Activated CD8-positive, alpha-beta T cell treated with anti-CD3 and anti-CD28 coated beads for 36 hours (primary cell): Measurements from ENCODE around the gene DNAAF3. TPM values are rescaled to one million over a fixed set of nuclear protein-coding genes. Genes with fewer than 3 reads are reported as not detected.

Experiments
- ATAC-seq: fragments of 200-7000 bp; cut with Tn5 transposase; one replicate; pipeline ENCODE4 v1.10.0; 2021; ENCODE audit warnings: mild to moderate bottlenecking, moderate library complexity
- CTCF ChIA-PET: fragments of 350-600 bp; sonication (Branson Sonifier 250); formaldehyde crosslinking; loops from one replicate; lab custom pipeline; 2021; ENCODE audit warnings: antibody characterized with exemption; lab: Charles Lee
- POLR2A ChIA-PET: fragments of 350-600 bp; sonication (Branson Sonifier 250); formaldehyde crosslinking; loops from one replicate; lab custom pipeline; 2021; ENCODE audit warnings: antibody characterized with exemption; lab: Charles Lee
- DNase-seq: peaks from one replicate; pipeline ENCODE4 v3.0.0-alpha.2; 2020
- H3K27ac Mint-ChIP-seq: one replicate; pipeline ENCODE4 v1.8.0; 2021; ENCODE audit warnings: mild to moderate bottlenecking, mixed read lengths
- H3K27me3 Mint-ChIP-seq: one replicate; pipeline ENCODE4 v1.8.0; 2021; ENCODE audit warnings: mixed read lengths
- H3K36me3 Mint-ChIP-seq: one replicate; pipeline ENCODE4 v1.8.0; 2021; ENCODE audit warnings: low read depth, mixed read lengths
- H3K4me1 Mint-ChIP-seq: one replicate; pipeline ENCODE4 v1.8.0; 2021; ENCODE audit warnings: low read depth, mixed read lengths
- H3K4me3 Mint-ChIP-seq: one replicate; pipeline ENCODE4 v1.8.0; 2021; ENCODE audit warnings: mild to moderate bottlenecking, moderate library complexity, mixed read lengths
- H3K9me3 Mint-ChIP-seq: one replicate; pipeline ENCODE4 v1.8.0; 2021; ENCODE audit warnings: mixed read lengths
- CTCF ChIP-seq: fragments of 200-600 bp; IDR thresholded peaks from one replicate; pipeline ENCODE4 v1.8.0; 2022; ENCODE audit warnings: antibody characterized with exemption, mild to moderate bottlenecking
- intact Hi-C: fragments of 100-400 bp; cut with micrococcal nuclease; formaldehyde crosslinking; loops from one replicate; pipeline ENCODE4 v1.10.0; 2022
- total RNA-seq, 2 experiments: library from RNA; stranded (reverse); gene quantifications; one replicate each; pipeline ENCODE4 v1.2.3, GENCODE V29; 2021

Gene DNAAF3
- total RNA-seq, 2 experiments from 2014 or later, result not detected

DNA sequence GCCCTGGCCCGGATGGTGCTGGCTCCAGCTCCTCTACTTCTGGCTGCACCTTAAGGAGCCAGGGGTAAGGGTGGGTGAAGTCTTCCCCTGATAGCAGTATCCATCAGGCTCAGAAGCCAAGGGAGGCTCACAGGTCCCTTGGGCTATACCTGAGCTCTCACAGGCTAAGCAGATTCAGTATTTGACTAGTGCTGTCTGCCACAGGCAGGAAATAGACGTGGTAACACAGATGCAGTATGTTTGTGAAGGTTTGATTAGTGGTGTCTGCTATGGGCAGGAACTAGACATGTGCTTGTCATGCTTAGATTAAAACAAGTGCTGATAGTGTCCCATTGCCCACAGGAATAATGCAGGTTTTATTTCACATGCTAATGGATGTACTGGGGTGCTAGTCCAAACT is 9.7 kb upstream of the DNAAF3 start:
- CTCF ChIA-PET, result interaction anchor here (0.5 to 1.4 kb wide), 3 partner anchors 10 to 85 kb away, joined by 3 to 4 read pairs (median 3); partner anchors contain the start of gene DNAAF3
- TF ChIP-seq CTCF, result no peak
- no peaks in the 10 kb centered on the region for H3K9me3 Mint-ChIP-seq
- intact Hi-C loops, result no loop called here
- H3K27ac Mint-ChIP-seq, result no peak overlapping the region
- DNase-seq (no peak), ATAC-seq (no peak)
- H3K4me3 Mint-ChIP-seq, result no peak overlapping the region
- H3K4me1 Mint-ChIP-seq, result peaks cover 27% of the 10 kb centered on the region
- H3K36me3 Mint-ChIP-seq, result no peaks in the 10 kb centered on the region
- POLR2A ChIA-PET, result interaction anchor here (0.7 kb wide), 1 partner anchor 15 kb away, joined by 3 read pairs; no protein-coding TSS in a partner anchor
- H3K27me3 Mint-ChIP-seq, result peaks cover 70% of the 10 kb centered on the region

DNA sequence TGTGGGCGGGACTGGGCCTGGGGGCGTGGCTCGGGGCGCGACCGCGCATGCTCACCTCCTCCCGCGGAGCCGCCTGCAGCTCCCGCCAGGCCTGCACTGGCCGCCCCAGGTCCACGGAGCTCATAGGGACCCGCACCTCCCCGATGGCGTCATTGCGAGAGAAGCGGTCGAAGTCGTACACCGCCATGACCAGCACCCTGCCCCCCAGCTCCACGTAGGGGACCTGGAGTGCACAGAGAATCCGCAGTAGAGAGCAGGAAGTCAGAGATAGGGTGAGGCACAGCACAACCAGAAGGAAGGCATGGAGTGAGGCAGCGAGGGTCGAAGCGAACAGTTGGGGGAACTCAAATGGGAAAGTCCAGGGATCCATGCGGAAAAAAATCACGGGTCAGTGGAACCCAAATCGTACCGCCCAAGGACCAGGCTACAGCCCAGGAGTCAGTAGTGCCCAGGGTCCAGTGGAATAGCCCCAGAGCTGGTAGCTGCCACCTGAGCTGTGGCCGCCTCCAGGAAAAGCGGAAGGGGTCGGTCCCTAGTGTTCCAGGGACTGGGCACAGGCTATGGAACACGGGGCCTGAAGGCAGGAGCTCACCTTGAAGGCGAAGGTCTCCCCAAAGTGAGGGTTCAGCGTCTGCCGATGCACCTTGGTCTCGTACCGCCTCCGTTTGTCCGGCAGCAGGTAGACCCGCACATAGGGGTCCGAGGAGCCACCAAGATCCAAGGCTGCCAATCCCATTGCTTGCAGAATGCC is 8.9 kb upstream of the DNAAF3 start:
- no peaks in the 10 kb centered on the region for H3K9me3 Mint-ChIP-seq
- DNase-seq (no peak), ATAC-seq (no peak)
- H3K4me1 Mint-ChIP-seq, result peaks cover 25% of the 10 kb centered on the region
- no peak for TF ChIP-seq CTCF
- POLR2A ChIA-PET, result interaction anchor here (0.6 to 0.8 kb wide), 3 partner anchors 14 to 79 kb away, joined by 3 to 4 read pairs (median 3); no protein-coding TSS in a partner anchor
- CTCF ChIA-PET, result interaction anchor here (1.3 to 1.5 kb wide), 3 partner anchors 9 to 15 kb away, joined by 4 to 12 read pairs (median 9); partner anchors contain the start of gene DNAAF3
- H3K4me3 Mint-ChIP-seq, result no peak overlapping the region
- no peak overlapping the region for H3K27ac Mint-ChIP-seq
- intact Hi-C loops, result no loop called here
- H3K36me3 Mint-ChIP-seq, result no peaks in the 10 kb centered on the region
- H3K27me3 Mint-ChIP-seq, result peaks cover 71% of the 10 kb centered on the region

DNA sequence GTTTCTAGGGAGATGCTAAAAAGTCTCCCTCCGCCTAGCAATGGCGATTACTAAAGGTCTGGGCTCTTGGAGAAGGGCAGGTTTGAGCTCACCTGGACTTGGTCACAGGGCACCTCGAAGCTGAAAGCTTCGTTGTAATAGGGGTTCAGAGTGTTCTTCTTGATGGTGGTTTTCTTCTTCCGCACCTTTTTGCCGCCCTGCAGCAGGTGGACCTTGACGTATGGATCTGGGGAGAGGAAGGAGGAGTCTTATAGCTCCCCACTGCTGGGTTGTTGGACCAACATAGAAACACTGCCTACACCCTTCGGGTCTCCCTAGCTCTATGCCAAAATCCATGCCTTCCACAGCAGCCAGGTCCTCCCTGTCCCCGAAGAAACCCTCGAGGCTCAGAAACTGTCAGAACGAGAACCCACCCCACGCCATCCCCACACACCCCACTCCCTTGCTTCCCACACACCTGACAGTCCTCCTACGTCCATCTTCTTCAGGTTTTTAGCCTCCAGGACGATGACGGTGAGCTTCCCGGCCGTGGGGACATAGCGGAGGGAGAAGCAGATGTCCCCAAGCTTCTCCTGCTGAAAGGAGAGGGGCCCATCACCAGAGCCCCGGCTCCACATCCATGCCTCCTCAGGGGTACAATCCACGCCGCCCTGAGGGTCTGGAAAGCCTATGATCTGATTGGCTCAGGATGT is 8.2 kb upstream of the DNAAF3 start:
- CTCF ChIA-PET, result interaction anchor here (1.2 to 1.5 kb wide), 3 partner anchors 8 to 17 kb away, joined by 3 to 12 read pairs (median 9); partner anchors contain the start of genes DNAAF3 and TNNI3

GRCh38 chr19:55173714-55174409 is 7.4 kb upstream of the DNAAF3 start:
- CTCF ChIA-PET, result interaction anchor here (1.2 to 1.5 kb wide), 3 partner anchors 8 to 16 kb away, joined by 3 to 12 read pairs (median 9); partner anchors contain the start of genes DNAAF3 and TNNI3
- POLR2A ChIA-PET, result interaction anchor here (1.4 kb wide), 1 partner anchor 85 kb away, joined by 5 read pairs; the partner anchor contains the start of gene PPP6R1
- no peaks in the 10 kb centered on the region for H3K36me3 Mint-ChIP-seq
- TF ChIP-seq CTCF, result no peak
- peak overlapping the region; percentile 47 for H3K4me3 Mint-ChIP-seq
- peak; percentile 55 for DNase-seq
- no peaks in the 10 kb centered on the region for H3K9me3 Mint-ChIP-seq
- H3K27me3 Mint-ChIP-seq, result peaks cover 72% of the 10 kb centered on the region
- H3K27ac Mint-ChIP-seq, result no peak overlapping the region
- H3K4me1 Mint-ChIP-seq, result peaks cover 16% of the 10 kb centered on the region
- intact Hi-C loops, result no loop called here
- ATAC-seq, result peak; percentile 60

More for the DNA sequence above, 8.2 kb upstream of the DNAAF3 start:
- peaks cover 21% of the 10 kb centered on the region for H3K4me1 Mint-ChIP-seq
- no peak overlapping the region for H3K27ac Mint-ChIP-seq
- no peak for TF ChIP-seq CTCF
- DNase-seq (no peak), ATAC-seq (no peak)
- intact Hi-C loops, result no loop called here
- H3K9me3 Mint-ChIP-seq, result no peaks in the 10 kb centered on the region
- peak overlapping the region; percentile 47 for H3K4me3 Mint-ChIP-seq
- H3K36me3 Mint-ChIP-seq, result no peaks in the 10 kb centered on the region
- H3K27me3 Mint-ChIP-seq, result peaks cover 71% of the 10 kb centered on the region
- POLR2A ChIA-PET, result interaction anchor here (0.6 to 1.4 kb wide), 3 partner anchors 39 to 85 kb away, joined by 3 to 5 read pairs (median 4); partner anchors contain the start of gene PPP6R1
